ENCODE data around the gene ARHGAP11A. TPM values are rescaled to one million over a fixed set of nuclear protein-coding genes. Genes with fewer than 3 reads are reported as not detected.
"Not testable (repeated sequence)": the region's sequence is repeated elsewhere in the genome, so short reads cannot be mapped to it uniquely, and the experiment has no call there.

Gene ARHGAP11A
- total RNA-seq: 10 to 100 TPM in 1 of 2 donors, under 1 TPM in 1; 0.42 to 20.6 TPM
- polyA plus RNA-seq: 1 to 10 TPM in 1 of 2 donors, under 1 TPM in 1; 0.46 to 1.5 TPM

DNA sequence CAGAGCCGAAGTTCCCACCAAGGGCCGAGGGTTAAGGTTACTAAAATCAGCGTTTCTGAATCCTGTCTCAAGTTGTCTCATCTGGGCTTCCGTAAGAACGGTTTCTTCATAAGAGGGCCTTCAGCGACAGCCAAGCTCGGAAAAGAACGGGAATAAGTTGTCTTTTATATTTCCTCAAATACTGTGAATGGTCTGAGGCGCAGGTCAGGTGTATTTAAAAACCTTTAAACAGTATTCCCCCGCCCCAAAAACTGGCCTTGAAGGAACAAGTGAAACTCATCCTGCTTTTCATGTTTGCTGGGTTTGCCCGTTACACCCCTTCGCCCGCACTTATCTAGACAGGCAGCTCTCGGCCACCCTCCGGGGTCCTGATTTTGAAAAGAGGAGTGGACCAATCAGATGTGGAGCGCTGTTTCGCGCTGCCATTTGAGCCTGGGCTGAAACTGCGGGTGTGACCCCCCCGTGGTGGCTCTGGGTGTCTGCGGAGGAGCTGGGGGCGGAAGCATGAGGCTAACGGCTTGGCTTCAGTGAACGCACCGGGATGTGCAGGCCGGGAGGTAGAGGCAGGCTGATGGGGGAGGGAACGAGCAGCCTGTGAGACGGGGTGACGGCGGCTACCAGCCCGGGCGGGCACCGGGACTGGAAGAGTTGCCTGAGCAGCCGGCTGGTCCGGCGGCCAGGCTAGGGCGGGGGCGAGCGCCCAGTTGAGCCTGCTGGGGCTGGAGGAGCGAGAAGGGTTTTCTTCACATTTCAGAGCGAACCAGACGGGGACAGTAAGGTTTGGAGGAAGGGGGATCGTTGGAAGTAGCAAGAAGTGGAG is at the start of gene ARHGAP11A:
TSS of gene ARHGAP11A (plus strand) at position 454 of the 820 bp plus-strand sequence. CDS start 708 bp downstream, outside the sequence.
- H3K27ac ChIP-seq (ENCODE audit: low read depth in 1 of 2, low read length in 2 of 2): peak within 1 kb of the TSS; percentile 74 to 82
- TF ChIP-seq, protein P1, sequence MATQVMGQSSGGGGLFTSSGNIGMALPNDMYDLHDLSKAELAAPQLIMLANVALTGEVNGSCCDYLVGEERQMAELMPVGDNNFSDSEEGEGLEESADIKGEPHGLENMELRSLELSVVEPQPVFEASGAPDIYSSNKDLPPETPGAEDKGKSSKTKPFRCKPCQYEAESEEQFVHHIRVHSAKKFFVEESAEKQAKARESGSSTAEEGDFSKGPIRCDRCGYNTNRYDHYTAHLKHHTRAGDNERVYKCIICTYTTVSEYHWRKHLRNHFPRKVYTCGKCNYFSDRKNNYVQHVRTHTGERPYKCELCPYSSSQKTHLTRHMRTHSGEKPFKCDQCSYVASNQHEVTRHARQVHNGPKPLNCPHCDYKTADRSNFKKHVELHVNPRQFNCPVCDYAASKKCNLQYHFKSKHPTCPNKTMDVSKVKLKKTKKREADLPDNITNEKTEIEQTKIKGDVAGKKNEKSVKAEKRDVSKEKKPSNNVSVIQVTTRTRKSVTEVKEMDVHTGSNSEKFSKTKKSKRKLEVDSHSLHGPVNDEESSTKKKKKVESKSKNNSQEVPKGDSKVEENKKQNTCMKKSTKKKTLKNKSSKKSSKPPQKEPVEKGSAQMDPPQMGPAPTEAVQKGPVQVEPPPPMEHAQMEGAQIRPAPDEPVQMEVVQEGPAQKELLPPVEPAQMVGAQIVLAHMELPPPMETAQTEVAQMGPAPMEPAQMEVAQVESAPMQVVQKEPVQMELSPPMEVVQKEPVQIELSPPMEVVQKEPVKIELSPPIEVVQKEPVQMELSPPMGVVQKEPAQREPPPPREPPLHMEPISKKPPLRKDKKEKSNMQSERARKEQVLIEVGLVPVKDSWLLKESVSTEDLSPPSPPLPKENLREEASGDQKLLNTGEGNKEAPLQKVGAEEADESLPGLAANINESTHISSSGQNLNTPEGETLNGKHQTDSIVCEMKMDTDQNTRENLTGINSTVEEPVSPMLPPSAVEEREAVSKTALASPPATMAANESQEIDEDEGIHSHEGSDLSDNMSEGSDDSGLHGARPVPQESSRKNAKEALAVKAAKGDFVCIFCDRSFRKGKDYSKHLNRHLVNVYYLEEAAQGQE (IDR thresholded peaks at IDR 0.05): peak; percentile 43
- TF ChIP-seq, protein P2, sequence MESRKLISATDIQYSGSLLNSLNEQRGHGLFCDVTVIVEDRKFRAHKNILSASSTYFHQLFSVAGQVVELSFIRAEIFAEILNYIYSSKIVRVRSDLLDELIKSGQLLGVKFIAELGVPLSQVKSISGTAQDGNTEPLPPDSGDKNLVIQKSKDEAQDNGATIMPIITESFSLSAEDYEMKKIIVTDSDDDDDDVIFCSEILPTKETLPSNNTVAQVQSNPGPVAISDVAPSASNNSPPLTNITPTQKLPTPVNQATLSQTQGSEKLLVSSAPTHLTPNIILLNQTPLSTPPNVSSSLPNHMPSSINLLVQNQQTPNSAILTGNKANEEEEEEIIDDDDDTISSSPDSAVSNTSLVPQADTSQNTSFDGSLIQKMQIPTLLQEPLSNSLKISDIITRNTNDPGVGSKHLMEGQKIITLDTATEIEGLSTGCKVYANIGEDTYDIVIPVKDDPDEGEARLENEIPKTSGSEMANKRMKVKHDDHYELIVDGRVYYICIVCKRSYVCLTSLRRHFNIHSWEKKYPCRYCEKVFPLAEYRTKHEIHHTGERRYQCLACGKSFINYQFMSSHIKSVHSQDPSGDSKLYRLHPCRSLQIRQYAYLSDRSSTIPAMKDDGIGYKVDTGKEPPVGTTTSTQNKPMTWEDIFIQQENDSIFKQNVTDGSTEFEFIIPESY (IDR thresholded peaks at IDR 0.05): peak; percentile 91
- TF ChIP-seq JUND (IDR thresholded peaks at IDR 0.05) (peak in 1 of 2 donors; percentile 44), YY1 (IDR thresholded peaks at IDR 0.05) (peak; percentile 74), HNF4A (conservative IDR thresholded peaks at IDR 0.05) (peak; percentile 24 to 44), MAX (IDR thresholded peaks at IDR 0.05) (peak; percentile 38), GABPA (IDR thresholded peaks at IDR 0.05 in 1 of 2, conservative IDR thresholded peaks at IDR 0.05 in 1 of 2) (peak; percentile 32 to 79), RAD21 (IDR thresholded peaks at IDR 0.05) (peak in 1 of 2 donors; percentile 23), RXRA (IDR thresholded peaks at IDR 0.05) (peak in 1 of 2 donors; percentile 51), EGR1 (IDR thresholded peaks at IDR 0.05; ENCODE audit: low read depth in 2 of 2) (peak in 1 of 2 donors; percentile 38)
- under 1% methylated on average over 33 of the region's 43 CpGs for whole genome bisulfite sequencing
- not testable (repeated sequence) for H3K4me1 ChIP-seq (ENCODE audit: control insufficient read depth in 4 of 4, insufficient read depth in 4 of 4, low read length in 3 of 4); H3K27me3 ChIP-seq (ENCODE audit: control insufficient read depth in 4 of 4, insufficient read depth in 4 of 4, low read length in 3 of 4); H3K36me3 ChIP-seq (ENCODE audit: control insufficient read depth in 4 of 4, insufficient read depth in 3 of 4, low read depth in 1 of 4, low read length in 3 of 4); H3K9me3 ChIP-seq (ENCODE audit: control insufficient read depth in 4 of 4, low read length in 3 of 4)
- peak within 1 kb of the TSS; percentile 62 to 85 (median 83) for H3K4me3 ChIP-seq (ENCODE audit: low read depth in 1 of 3, low read length in 3 of 3)
- peak within 1 kb of the TSS in 1 of 2 donors; percentile 87 for H3K9ac ChIP-seq (ENCODE audit: low read depth in 1 of 2, low read length in 2 of 2)
- peak; percentile 82 for DNase-seq (ENCODE audit: low spot score)

- H3K9me3 ChIP-seq (ENCODE audit: control insufficient read depth in 4 of 4, low read length in 3 of 4); H3K27ac ChIP-seq (ENCODE audit: low read depth in 1 of 2, low read length in 2 of 2); H3K9ac ChIP-seq (ENCODE audit: low read depth in 1 of 2, low read length in 2 of 2); H3K4me1 ChIP-seq (ENCODE audit: control insufficient read depth in 4 of 4, insufficient read depth in 4 of 4, low read length in 3 of 4); DNase-seq (ENCODE audit: low spot score); H3K27me3 ChIP-seq (ENCODE audit: control insufficient read depth in 4 of 4, insufficient read depth in 4 of 4, low read length in 3 of 4); H3K4me3 ChIP-seq (ENCODE audit: low read depth in 1 of 3, low read length in 3 of 3); H3K36me3 ChIP-seq (ENCODE audit: control insufficient read depth in 4 of 4, insufficient read depth in 3 of 4, low read depth in 1 of 4, low read length in 3 of 4): not testable (repeated sequence)
- WGBS: 33% methylated on average over 1 of the region's 3 CpGs
These were observed 46.3 kb upstream of the ARHGAP11A start for GRCh38 chr15:32568988-32569387.

DNA sequence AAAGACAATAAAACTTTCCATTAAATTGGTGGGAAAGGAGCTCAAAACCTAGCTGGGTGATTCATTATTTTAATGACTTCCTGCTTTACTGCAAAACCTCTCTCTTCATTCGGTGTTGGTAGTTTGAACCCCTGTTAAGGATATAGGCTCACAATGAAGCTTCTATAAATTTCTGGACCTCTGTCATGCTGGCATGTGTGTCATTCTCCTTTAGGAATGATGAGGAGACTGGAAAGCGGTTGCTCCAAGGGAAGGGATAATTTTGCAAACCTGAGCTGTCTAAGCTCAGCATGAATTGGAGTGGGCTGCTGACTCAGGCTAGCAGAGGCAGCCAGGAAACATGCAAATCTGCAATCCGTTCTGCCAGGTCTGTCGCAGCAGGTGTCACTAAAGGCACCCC is 36.8 kb upstream of the ARHGAP11A start:
- not testable (repeated sequence) for H3K36me3 ChIP-seq (ENCODE audit: control insufficient read depth in 4 of 4, insufficient read depth in 3 of 4, low read depth in 1 of 4, low read length in 3 of 4); H3K9me3 ChIP-seq (ENCODE audit: control insufficient read depth in 4 of 4, low read length in 3 of 4); H3K27me3 ChIP-seq (ENCODE audit: control insufficient read depth in 4 of 4, insufficient read depth in 4 of 4, low read length in 3 of 4); DNase-seq (ENCODE audit: low spot score); H3K4me3 ChIP-seq (ENCODE audit: low read depth in 1 of 3, low read length in 3 of 3); H3K27ac ChIP-seq (ENCODE audit: low read depth in 1 of 2, low read length in 2 of 2); H3K4me1 ChIP-seq (ENCODE audit: control insufficient read depth in 4 of 4, insufficient read depth in 4 of 4, low read length in 3 of 4); H3K9ac ChIP-seq (ENCODE audit: low read depth in 1 of 2, low read length in 2 of 2)
- WGBS: 71% methylated on average over 1 of the region's 4 CpGs

- not testable (repeated sequence) for H3K36me3 ChIP-seq (ENCODE audit: control insufficient read depth in 4 of 4, insufficient read depth in 3 of 4, low read depth in 1 of 4, low read length in 3 of 4); DNase-seq (ENCODE audit: low spot score); H3K27ac ChIP-seq (ENCODE audit: low read depth in 1 of 2, low read length in 2 of 2); H3K4me3 ChIP-seq (ENCODE audit: low read depth in 1 of 3, low read length in 3 of 3); H3K27me3 ChIP-seq (ENCODE audit: control insufficient read depth in 4 of 4, insufficient read depth in 4 of 4, low read length in 3 of 4); H3K9me3 ChIP-seq (ENCODE audit: control insufficient read depth in 4 of 4, low read length in 3 of 4); H3K9ac ChIP-seq (ENCODE audit: low read depth in 1 of 2, low read length in 2 of 2); H3K4me1 ChIP-seq (ENCODE audit: control insufficient read depth in 4 of 4, insufficient read depth in 4 of 4, low read length in 3 of 4)
- WGBS: 86% methylated on average over 3 of the region's 4 CpGs
These were observed 29.5 kb upstream of the ARHGAP11A start for GRCh38 chr15:32585844-32586243.

DNA sequence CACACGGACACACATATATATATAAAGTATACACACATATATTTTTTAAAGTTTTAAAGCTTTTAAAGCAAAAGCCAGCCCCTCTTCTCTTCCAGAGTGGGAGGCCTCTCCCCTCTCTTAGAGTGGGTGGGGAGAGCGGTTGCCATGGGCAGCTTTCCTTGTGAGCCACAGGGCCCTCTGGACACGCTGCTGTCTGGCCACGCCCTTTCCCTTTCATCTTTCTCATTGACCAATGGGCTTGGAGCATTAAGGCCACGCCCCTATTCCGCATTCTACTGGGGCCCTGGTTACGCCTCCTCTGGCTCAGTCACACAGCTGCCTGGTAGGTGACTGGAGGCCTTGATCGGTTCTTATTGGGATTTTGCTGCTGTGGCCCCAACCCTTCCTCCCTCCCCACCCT is 22.2 kb upstream of the ARHGAP11A start, which contains the start of gene GOLGA8N:
TSS of gene GOLGA8N (plus strand) at position 306 of the 400 bp plus-strand sequence.
- H3K4me1 ChIP-seq (ENCODE audit: control insufficient read depth in 4 of 4, insufficient read depth in 4 of 4, low read length in 3 of 4); H3K4me3 ChIP-seq (ENCODE audit: low read depth in 1 of 3, low read length in 3 of 3); H3K9ac ChIP-seq (ENCODE audit: low read depth in 1 of 2, low read length in 2 of 2); DNase-seq (ENCODE audit: low spot score); H3K9me3 ChIP-seq (ENCODE audit: control insufficient read depth in 4 of 4, low read length in 3 of 4); H3K27me3 ChIP-seq (ENCODE audit: control insufficient read depth in 4 of 4, insufficient read depth in 4 of 4, low read length in 3 of 4); H3K27ac ChIP-seq (ENCODE audit: low read depth in 1 of 2, low read length in 2 of 2); H3K36me3 ChIP-seq (ENCODE audit: control insufficient read depth in 4 of 4, insufficient read depth in 3 of 4, low read depth in 1 of 4, low read length in 3 of 4): not testable (repeated sequence)
- WGBS: 91% methylated on average over 7 of the region's 8 CpGs
